ENCODE data around the gene SLC25A41.

DNA sequence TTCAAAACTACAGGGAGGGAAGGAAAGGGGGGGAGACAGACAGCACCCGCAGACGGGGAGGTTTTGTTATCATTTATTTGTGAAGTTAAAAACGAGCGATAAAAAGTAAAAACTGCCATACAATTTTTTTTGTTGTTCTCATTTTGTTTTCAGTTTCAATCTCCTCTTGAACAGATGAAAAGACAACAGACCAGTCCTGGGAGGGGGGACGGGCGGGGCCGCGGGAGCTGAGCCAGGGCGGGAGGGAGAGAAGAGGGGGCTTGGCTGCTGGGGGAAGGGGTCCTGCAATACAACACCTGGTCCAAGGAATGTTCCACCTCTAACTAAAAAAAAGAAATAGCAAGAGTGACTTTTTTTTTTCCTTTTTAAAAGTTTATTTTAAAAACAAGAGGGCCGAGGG lies 20.3 kb downstream of the SLC25A41 start:
- TF ChIP-seq, protein P1, sequence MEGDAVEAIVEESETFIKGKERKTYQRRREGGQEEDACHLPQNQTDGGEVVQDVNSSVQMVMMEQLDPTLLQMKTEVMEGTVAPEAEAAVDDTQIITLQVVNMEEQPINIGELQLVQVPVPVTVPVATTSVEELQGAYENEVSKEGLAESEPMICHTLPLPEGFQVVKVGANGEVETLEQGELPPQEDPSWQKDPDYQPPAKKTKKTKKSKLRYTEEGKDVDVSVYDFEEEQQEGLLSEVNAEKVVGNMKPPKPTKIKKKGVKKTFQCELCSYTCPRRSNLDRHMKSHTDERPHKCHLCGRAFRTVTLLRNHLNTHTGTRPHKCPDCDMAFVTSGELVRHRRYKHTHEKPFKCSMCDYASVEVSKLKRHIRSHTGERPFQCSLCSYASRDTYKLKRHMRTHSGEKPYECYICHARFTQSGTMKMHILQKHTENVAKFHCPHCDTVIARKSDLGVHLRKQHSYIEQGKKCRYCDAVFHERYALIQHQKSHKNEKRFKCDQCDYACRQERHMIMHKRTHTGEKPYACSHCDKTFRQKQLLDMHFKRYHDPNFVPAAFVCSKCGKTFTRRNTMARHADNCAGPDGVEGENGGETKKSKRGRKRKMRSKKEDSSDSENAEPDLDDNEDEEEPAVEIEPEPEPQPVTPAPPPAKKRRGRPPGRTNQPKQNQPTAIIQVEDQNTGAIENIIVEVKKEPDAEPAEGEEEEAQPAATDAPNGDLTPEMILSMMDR (IDR thresholded peaks at IDR 0.05), result no peak
- TF ChIP-seq POLR2A (IDR thresholded peaks at IDR 0.05), result no peak
